ENCODE results near the gene FMO5. TPM values are rescaled to one million over a fixed set of nuclear protein-coding genes. Genes with fewer than 3 reads are reported as not detected.

Gene FMO5
- total and polyA plus RNA-seq, 2 of the 13 experiments (the other 11 are each of a cell fraction or from before 2014, with no cell fraction given): 48.2 to 149 TPM

DNA sequence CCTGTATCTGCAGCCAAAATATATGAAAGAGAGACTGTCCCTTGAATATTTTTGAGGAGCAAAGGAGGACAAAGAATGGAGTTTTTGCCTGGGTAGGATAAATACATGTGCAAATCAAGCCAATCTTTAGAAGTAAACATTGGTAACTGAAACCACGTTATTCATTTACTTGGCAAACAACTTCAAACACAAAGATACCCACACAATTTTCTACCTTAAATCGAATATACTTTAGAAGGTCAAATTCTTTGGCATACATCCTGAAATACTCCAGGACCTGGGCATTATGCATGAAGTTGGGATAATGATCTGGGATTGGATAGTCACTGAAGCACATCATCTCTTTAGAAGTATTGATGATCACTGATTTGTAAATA is 9.6 kb downstream of the FMO5 start (continued):
- no peak for TF ChIP-seq MTA1 (CRISPR knock-in tag; IDR thresholded peaks at IDR 0.05; ENCODE audit: borderline replicate concordance)
- TF ChIP-seq ASH2L (IDR thresholded peaks at IDR 0.05; ENCODE audit: insufficient read length, low read depth, low read length): peak; percentile 59
- TF ChIP-seq MTF1 (CRISPR knock-in tag; IDR thresholded peaks at IDR 0.05): no peak
- TF ChIP-seq, protein P1, sequence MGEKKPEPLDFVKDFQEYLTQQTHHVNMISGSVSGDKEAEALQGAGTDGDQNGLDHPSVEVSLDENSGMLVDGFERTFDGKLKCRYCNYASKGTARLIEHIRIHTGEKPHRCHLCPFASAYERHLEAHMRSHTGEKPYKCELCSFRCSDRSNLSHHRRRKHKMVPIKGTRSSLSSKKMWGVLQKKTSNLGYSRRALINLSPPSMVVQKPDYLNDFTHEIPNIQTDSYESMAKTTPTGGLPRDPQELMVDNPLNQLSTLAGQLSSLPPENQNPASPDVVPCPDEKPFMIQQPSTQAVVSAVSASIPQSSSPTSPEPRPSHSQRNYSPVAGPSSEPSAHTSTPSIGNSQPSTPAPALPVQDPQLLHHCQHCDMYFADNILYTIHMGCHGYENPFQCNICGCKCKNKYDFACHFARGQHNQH (CRISPR knock-in tag; IDR thresholded peaks at IDR 0.05): peak; percentile 57; the same call in 1 of the 2 replicates
- no peak for TF ChIP-seq ZNF432 (CRISPR knock-in tag; IDR thresholded peaks at IDR 0.05; ENCODE audit: borderline replicate concordance)
- TF ChIP-seq, protein P2, sequence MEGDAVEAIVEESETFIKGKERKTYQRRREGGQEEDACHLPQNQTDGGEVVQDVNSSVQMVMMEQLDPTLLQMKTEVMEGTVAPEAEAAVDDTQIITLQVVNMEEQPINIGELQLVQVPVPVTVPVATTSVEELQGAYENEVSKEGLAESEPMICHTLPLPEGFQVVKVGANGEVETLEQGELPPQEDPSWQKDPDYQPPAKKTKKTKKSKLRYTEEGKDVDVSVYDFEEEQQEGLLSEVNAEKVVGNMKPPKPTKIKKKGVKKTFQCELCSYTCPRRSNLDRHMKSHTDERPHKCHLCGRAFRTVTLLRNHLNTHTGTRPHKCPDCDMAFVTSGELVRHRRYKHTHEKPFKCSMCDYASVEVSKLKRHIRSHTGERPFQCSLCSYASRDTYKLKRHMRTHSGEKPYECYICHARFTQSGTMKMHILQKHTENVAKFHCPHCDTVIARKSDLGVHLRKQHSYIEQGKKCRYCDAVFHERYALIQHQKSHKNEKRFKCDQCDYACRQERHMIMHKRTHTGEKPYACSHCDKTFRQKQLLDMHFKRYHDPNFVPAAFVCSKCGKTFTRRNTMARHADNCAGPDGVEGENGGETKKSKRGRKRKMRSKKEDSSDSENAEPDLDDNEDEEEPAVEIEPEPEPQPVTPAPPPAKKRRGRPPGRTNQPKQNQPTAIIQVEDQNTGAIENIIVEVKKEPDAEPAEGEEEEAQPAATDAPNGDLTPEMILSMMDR (CRISPR knock-in tag; IDR thresholded peaks at IDR 0.05): no peak
- TF ChIP-seq MEF2D (CRISPR knock-in tag; IDR thresholded peaks at IDR 0.05): no peak
- TF ChIP-seq ZNF616 (CRISPR knock-in tag; IDR thresholded peaks at IDR 0.05; ENCODE audit: low read depth): no peak
- TF ChIP-seq HNRNPH1 (optimal IDR thresholded peaks at IDR 0.05; ENCODE audit: low read depth, low read length): no peak
- no peak; the same call in 1 of the 2 replicates for TF ChIP-seq STAG1 (CRISPR knock-in tag; IDR thresholded peaks at IDR 0.05)
- TF ChIP-seq, protein P3, sequence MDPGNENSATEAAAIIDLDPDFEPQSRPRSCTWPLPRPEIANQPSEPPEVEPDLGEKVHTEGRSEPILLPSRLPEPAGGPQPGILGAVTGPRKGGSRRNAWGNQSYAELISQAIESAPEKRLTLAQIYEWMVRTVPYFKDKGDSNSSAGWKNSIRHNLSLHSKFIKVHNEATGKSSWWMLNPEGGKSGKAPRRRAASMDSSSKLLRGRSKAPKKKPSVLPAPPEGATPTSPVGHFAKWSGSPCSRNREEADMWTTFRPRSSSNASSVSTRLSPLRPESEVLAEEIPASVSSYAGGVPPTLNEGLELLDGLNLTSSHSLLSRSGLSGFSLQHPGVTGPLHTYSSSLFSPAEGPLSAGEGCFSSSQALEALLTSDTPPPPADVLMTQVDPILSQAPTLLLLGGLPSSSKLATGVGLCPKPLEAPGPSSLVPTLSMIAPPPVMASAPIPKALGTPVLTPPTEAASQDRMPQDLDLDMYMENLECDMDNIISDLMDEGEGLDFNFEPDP (CRISPR knock-in tag; conservative IDR thresholded peaks at IDR 0.05): no peak
- no peak for TF ChIP-seq ZNF333 (CRISPR knock-in tag; IDR thresholded peaks at IDR 0.05; ENCODE audit: borderline replicate concordance)
- no peak for TF ChIP-seq RBAK (CRISPR knock-in tag; IDR thresholded peaks at IDR 0.05)
- TF ChIP-seq NFYB (CRISPR knock-in tag; IDR thresholded peaks at IDR 0.05): no peak
- no peak for TF ChIP-seq RBM39 (IDR thresholded peaks at IDR 0.05; ENCODE audit: low read depth, low read length, poor library complexity, severe bottlenecking)
- peak; percentile 90 for TF ChIP-seq FOXA3 (CRISPR knock-in tag; IDR thresholded peaks at IDR 0.05)
- TF ChIP-seq FOXP1 (IDR thresholded peaks at IDR 0.05): no peak
- peak; percentile 80; the same call in 1 of the 2 replicates for TF ChIP-seq FOXP1 (CRISPR knock-in tag; IDR thresholded peaks at IDR 0.05)
- no peak; the same call in 1 of the 2 replicates for TF ChIP-seq TBX2 (CRISPR knock-in tag; IDR thresholded peaks at IDR 0.05; ENCODE audit: borderline replicate concordance)
- TF ChIP-seq RFXAP (CRISPR knock-in tag; IDR thresholded peaks at IDR 0.05; ENCODE audit: borderline replicate concordance): no peak
- peak; percentile 96 for TF ChIP-seq SIX1 (CRISPR knock-in tag; IDR thresholded peaks at IDR 0.05; ENCODE audit: borderline replicate concordance)
- TF ChIP-seq ZNF703 (CRISPR knock-in tag; IDR thresholded peaks at IDR 0.05; ENCODE audit: borderline replicate concordance): no peak
- TF ChIP-seq, protein P4, sequence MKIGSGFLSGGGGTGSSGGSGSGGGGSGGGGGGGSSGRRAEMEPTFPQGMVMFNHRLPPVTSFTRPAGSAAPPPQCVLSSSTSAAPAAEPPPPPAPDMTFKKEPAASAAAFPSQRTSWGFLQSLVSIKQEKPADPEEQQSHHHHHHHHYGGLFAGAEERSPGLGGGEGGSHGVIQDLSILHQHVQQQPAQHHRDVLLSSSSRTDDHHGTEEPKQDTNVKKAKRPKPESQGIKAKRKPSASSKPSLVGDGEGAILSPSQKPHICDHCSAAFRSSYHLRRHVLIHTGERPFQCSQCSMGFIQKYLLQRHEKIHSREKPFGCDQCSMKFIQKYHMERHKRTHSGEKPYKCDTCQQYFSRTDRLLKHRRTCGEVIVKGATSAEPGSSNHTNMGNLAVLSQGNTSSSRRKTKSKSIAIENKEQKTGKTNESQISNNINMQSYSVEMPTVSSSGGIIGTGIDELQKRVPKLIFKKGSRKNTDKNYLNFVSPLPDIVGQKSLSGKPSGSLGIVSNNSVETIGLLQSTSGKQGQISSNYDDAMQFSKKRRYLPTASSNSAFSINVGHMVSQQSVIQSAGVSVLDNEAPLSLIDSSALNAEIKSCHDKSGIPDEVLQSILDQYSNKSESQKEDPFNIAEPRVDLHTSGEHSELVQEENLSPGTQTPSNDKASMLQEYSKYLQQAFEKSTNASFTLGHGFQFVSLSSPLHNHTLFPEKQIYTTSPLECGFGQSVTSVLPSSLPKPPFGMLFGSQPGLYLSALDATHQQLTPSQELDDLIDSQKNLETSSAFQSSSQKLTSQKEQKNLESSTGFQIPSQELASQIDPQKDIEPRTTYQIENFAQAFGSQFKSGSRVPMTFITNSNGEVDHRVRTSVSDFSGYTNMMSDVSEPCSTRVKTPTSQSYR (CRISPR knock-in tag; IDR thresholded peaks at IDR 0.05; ENCODE audit: borderline replicate concordance): no peak
- no peak for TF ChIP-seq DR1 (CRISPR knock-in tag; IDR thresholded peaks at IDR 0.05)
- TF ChIP-seq NFKBIZ (CRISPR knock-in tag; IDR thresholded peaks at IDR 0.05): no peak
- TF ChIP-seq ZNF34 (CRISPR knock-in tag; IDR thresholded peaks at IDR 0.05; ENCODE audit: borderline replicate concordance): no peak

Data from HepG2 (cell line).